GM12878 (cell line): Measurements from ENCODE around the gene ATP12A. TPM values are rescaled to one million over a fixed set of nuclear protein-coding genes. Genes with fewer than 3 reads are reported as not detected.

Experiments
- ATAC-seq: fragments of 200-7000 bp; cut with Tn5 transposase; 3 replicates; pipeline ENCODE4 v1.9.1; 2020; ENCODE audit warnings: mild to moderate bottlenecking, moderate library complexity
- BruUV-seq: library from RNA; stranded (reverse); fragments of 400-500 nt; replicated peaks from 2 replicates; lab custom pipeline; 2021; lab: Mats Ljungman, UMichigan
- CTCF ChIA-PET: fragments of 300-600 bp; sonication (Branson Sonifier 250); formaldehyde crosslinking; extraction: SDS; loops from one replicate; lab custom pipeline; 2021; ENCODE audit warnings: inconsistent platforms; lab: Yijun Ruan, JAX
- POLR2A ChIA-PET: fragments of 350-600 bp; formaldehyde crosslinking; extraction: SDS; loops from one replicate; lab custom pipeline; 2021; ENCODE audit warnings: inconsistent platforms; lab: Charles Lee
- RAD21 ChIA-PET: fragments of 300-600 bp; sonication (Branson Sonifier 250); formaldehyde crosslinking; loops from one replicate; lab custom pipeline; 2023; ENCODE audit warnings: antibody characterized with exemption; ENCODE audit not compliant: unreplicated experiment; lab: Charles Lee
- SMC1A ChIA-PET: fragments of 300-600 bp; sonication (Branson Sonifier 250); formaldehyde crosslinking; loops from one replicate; lab custom pipeline; 2023; ENCODE audit not compliant: unreplicated experiment, uncharacterized antibody; lab: Charles Lee
- DNase-seq: peaks from one replicate; pipeline ENCODE4 v3.0.0-alpha.2; 2011; ENCODE audit warnings: low read depth, low spot score
- FAIRE-seq: peaks from 3 replicates; lab custom pipeline; 2011; peaks lifted over from hg19 to GRCh38; lab: Jason Lieb, UNC
- H2AFZ ChIP-seq: 2 replicates; pipeline ENCODE4 v1.6.0; 2011; ENCODE audit warnings: low read depth, low read length, control low read depth; ENCODE audit not compliant: control insufficient read depth
- H3K27ac ChIP-seq: 2 replicates; pipeline ENCODE4 v1.5.1; 2011; ENCODE audit warnings: control low read depth; ENCODE audit not compliant: control insufficient read depth, insufficient read depth
- H3K27me3 ChIP-seq, 2 experiments: replicated peaks in 1 of 2; 2 replicates each; pipeline versions ENCODE4 v1.6.0 to v1.6.1; 2011; ENCODE audit warnings: low read length in 1 of 2; ENCODE audit not compliant: control insufficient read depth in 2 of 2, insufficient read depth in 2 of 2
- H3K36me3 ChIP-seq, 2 experiments: 2 replicates each; pipeline ENCODE4 v1.5.1; 2011; ENCODE audit warnings: low read length in 1 of 2; ENCODE audit not compliant: control insufficient read depth in 2 of 2, insufficient read depth in 2 of 2
- H3K4me1 ChIP-seq: 2 replicates; pipeline ENCODE4 v1.6.1; 2011; ENCODE audit warnings: mild to moderate bottlenecking, low read length, moderate library complexity, mixed read lengths; ENCODE audit not compliant: control insufficient read depth, insufficient read depth
- H3K4me2 ChIP-seq: 2 replicates; pipeline ENCODE4 v1.6.0; 2011; ENCODE audit warnings: control low read depth; ENCODE audit not compliant: control insufficient read depth, insufficient read depth
- H3K4me3 ChIP-seq: fragments of 200-600 bp; sonication (generic); 2 replicates; pipeline ENCODE4 v1.5.1; 2016
- H3K79me2 ChIP-seq: 2 replicates; pipeline ENCODE4 v1.6.0; 2011; ENCODE audit warnings: low read length; ENCODE audit not compliant: control insufficient read depth, insufficient read depth
- H3K9ac ChIP-seq: 2 replicates; pipeline ENCODE4 v1.8.0; 2011; ENCODE audit warnings: low read length, control low read depth, mixed read lengths; ENCODE audit not compliant: control insufficient read depth, insufficient read depth
- H3K9me3 ChIP-seq: replicated peaks from 3 replicates; pipeline ENCODE4 v1.5.1; 2011; ENCODE audit warnings: mild to moderate bottlenecking, low read length; ENCODE audit not compliant: control insufficient read depth, insufficient read depth
- H4K20me1 ChIP-seq: 2 replicates; pipeline ENCODE4 v1.6.0; 2011; ENCODE audit not compliant: control insufficient read depth, insufficient read depth
- ZNF207 ChIP-seq: fragments of 450-650 bp; IDR thresholded peaks from 2 replicates; pipeline ENCODE4 v1.6.1; 2014; ENCODE audit warnings: antibody characterized with exemption, mild to moderate bottlenecking, borderline replicate concordance
- WGBS: methylation state at CpG from one replicate; pipeline ENCODE4 v1.1.6; 2016; ENCODE audit warnings: low lambda C conversion rate; ENCODE audit not compliant: insufficient replicate concordance, insufficient coverage; ENCODE audit errors: missing lambda C conversion rate; 5-methylcytosine and 5-hydroxymethylcytosine counted together
- in situ Hi-C: fragments of 300-500 bp; cut with MboI; formaldehyde crosslinking; loops from 9 replicates; pipeline ENCODE4 v1.14.3; 2018; ENCODE audit warnings: mixed read lengths
- intact Hi-C: fragments of 100-400 bp; cut with micrococcal nuclease; formaldehyde crosslinking; loops from one replicate; pipeline ENCODE4 v1.14.2; 2022; ENCODE audit not compliant: unreplicated experiment
- polyA plus RNA-seq, 11 experiments: library from polyadenylated mRNA; depleted of rRNA in 4 of 11; unstranded in 6 of 11; stranded (reverse) in 5 of 11; fragments of >200 nt; fragmentation: Nextera tagmentation in 4 of 11; fragmentation: Illumina TruSeq in 1 of 11; extraction: Ambion mirVana in 4 of 11; extraction: Trizol in 1 of 11; gene quantifications; 1 replicate in 1 of 11; 2 replicates in 10 of 11; pipeline versions ENCODE4 v1.2.1 to v1.2.3, GENCODE V29; 2011 to 2016; ENCODE audit warnings: inconsistent platforms in 2 of 11, missing spikeins in 2 of 11, low read depth in 1 of 11
- total RNA-seq, 4 experiments: library from RNA; depleted of rRNA in 3 of 4; stranded (reverse); fragments of >200 nt in 3 of 4; fragmentation: Illumina TruSeq in 1 of 4; extraction: Trizol in 1 of 4; gene quantifications; 2 replicates each; pipeline versions ENCODE4 v1.2.1 to v1.2.3, GENCODE V29; 2013 to 2021
- TF ChIP-seq, protein P1 (sequence below): IDR thresholded peaks from 2 replicates; pipeline ENCODE4 v1.6.1; 2012; ENCODE audit warnings: low read length, inconsistent platforms
- TF ChIP-seq, protein P2 (sequence below): IDR thresholded peaks from 2 replicates; pipeline ENCODE4 v1.6.1; 2012; ENCODE audit warnings: low read depth, low read length, improper control_type of control experiment
- TF ChIP-seq, protein P3 (sequence below): fragments of 450-650 bp; formaldehyde crosslinking; IDR thresholded peaks from 2 replicates; pipeline ENCODE4 v1.4.0; 2020; ENCODE audit warnings: mild to moderate bottlenecking, moderate library complexity
- TF ChIP-seq, protein P4 (sequence below): fragments of 450-650 bp; IDR thresholded peaks from 2 replicates; pipeline ENCODE4 v1.6.1; 2017; ENCODE audit warnings: mild to moderate bottlenecking
- TF ChIP-seq, protein P5 (sequence below): IDR thresholded peaks from 2 replicates; pipeline ENCODE4 v1.6.1; 2012; ENCODE audit warnings: improper control_type of control experiment, low read depth, low read length; ENCODE audit not compliant: insufficient replicate concordance
- TF ChIP-seq, protein P6 (sequence below): IDR thresholded peaks from 2 replicates; pipeline ENCODE4 v1.6.1; 2011; ENCODE audit warnings: borderline replicate concordance, low read depth, mild to moderate bottlenecking, moderate library complexity, low read length; ENCODE audit not compliant: insufficient read depth, poor library complexity, severe bottlenecking

Gene ATP12A
- total and polyA plus RNA-seq, 10 of the 15 experiments (the other 5 are each of a cell fraction or from before 2014, with no cell fraction given) = 0.02 to 0.08 (median 0.04) TPM; not detected in 6

DNA sequence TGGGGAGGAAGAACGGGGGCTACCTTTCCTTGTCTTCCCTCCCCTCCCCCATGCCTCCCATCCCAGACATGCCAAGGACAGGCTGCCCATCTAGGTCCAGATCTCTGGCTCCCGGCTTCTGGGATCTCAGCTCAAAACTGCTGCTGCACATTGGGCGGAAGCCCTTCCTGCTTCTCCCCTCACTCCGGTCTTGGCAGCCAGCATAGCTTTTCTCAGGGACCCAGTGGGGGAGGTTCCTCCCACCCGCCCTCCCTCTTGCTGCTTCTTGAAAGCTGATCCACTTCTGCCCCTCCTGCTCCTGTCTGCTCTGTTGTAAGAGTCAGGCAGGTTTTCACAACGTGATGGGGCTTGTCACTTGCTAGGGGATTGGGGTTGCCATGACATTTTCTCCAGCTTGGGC, 62.1 kb downstream of the ATP12A start:
- H3K36me3 ChIP-seq = no peaks in the 10 kb centered on the region
- ChIA-PET SMC1A (no interaction called here), RAD21 (no interaction called here), POLR2A (no interaction called here), CTCF (interaction anchor here (0.6 to 1.8 kb wide), 3 partner anchors 29 to 100 kb away, joined by 3 to 6 read pairs (median 3); no protein-coding TSS in a partner anchor)
- no peak for DNase-seq
- H4K20me1 ChIP-seq = no peaks in the 10 kb centered on the region
- H3K27ac ChIP-seq = no peak overlapping the region
- in situ Hi-C loops (no loop called here), intact Hi-C loops (loop anchor here (10.0 kb wide), 1 partner anchor 253 kb away; no protein-coding TSS in a partner anchor)
- no peaks in the 10 kb centered on the region for H3K79me2 ChIP-seq
- H3K9ac ChIP-seq = no peak overlapping the region
- peaks cover 3 to 18% of the 10 kb centered on the region in 2 experiments for H3K27me3 ChIP-seq
- 39% methylated on average over 5 of the region's 6 CpGs for WGBS
- no peak for FAIRE-seq
- ATAC-seq = no peak
- H3K4me1 ChIP-seq = no peaks in the 10 kb centered on the region
- no peaks in the 10 kb centered on the region for H3K9me3 ChIP-seq
- BruUV-seq = no TSS peak
- no peak overlapping the region for H3K4me2 ChIP-seq
- no peak overlapping the region for H2AFZ ChIP-seq
- no peak overlapping the region for H3K4me3 ChIP-seq
- TF ChIP-seq ZNF207 = no peak
- TF ChIP-seq, protein P1, sequence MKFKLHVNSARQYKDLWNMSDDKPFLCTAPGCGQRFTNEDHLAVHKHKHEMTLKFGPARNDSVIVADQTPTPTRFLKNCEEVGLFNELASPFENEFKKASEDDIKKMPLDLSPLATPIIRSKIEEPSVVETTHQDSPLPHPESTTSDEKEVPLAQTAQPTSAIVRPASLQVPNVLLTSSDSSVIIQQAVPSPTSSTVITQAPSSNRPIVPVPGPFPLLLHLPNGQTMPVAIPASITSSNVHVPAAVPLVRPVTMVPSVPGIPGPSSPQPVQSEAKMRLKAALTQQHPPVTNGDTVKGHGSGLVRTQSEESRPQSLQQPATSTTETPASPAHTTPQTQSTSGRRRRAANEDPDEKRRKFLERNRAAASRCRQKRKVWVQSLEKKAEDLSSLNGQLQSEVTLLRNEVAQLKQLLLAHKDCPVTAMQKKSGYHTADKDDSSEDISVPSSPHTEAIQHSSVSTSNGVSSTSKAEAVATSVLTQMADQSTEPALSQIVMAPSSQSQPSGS = no peak
- TF ChIP-seq, protein P2, sequence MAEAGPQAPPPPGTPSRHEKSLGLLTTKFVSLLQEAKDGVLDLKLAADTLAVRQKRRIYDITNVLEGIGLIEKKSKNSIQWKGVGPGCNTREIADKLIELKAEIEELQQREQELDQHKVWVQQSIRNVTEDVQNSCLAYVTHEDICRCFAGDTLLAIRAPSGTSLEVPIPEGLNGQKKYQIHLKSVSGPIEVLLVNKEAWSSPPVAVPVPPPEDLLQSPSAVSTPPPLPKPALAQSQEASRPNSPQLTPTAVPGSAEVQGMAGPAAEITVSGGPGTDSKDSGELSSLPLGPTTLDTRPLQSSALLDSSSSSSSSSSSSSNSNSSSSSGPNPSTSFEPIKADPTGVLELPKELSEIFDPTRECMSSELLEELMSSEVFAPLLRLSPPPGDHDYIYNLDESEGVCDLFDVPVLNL = no peak
- TF ChIP-seq, protein P3, sequence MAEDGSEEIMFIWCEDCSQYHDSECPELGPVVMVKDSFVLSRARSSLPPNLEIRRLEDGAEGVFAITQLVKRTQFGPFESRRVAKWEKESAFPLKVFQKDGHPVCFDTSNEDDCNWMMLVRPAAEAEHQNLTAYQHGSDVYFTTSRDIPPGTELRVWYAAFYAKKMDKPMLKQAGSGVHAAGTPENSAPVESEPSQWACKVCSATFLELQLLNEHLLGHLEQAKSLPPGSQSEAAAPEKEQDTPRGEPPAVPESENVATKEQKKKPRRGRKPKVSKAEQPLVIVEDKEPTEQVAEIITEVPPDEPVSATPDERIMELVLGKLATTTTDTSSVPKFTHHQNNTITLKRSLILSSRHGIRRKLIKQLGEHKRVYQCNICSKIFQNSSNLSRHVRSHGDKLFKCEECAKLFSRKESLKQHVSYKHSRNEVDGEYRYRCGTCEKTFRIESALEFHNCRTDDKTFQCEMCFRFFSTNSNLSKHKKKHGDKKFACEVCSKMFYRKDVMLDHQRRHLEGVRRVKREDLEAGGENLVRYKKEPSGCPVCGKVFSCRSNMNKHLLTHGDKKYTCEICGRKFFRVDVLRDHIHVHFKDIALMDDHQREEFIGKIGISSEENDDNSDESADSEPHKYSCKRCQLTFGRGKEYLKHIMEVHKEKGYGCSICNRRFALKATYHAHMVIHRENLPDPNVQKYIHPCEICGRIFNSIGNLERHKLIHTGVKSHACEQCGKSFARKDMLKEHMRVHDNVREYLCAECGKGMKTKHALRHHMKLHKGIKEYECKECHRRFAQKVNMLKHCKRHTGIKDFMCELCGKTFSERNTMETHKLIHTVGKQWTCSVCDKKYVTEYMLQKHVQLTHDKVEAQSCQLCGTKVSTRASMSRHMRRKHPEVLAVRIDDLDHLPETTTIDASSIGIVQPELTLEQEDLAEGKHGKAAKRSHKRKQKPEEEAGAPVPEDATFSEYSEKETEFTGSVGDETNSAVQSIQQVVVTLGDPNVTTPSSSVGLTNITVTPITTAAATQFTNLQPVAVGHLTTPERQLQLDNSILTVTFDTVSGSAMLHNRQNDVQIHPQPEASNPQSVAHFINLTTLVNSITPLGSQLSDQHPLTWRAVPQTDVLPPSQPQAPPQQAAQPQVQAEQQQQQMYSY (CRISPR knock-in tag) = no peak
- TF ChIP-seq, protein P4, sequence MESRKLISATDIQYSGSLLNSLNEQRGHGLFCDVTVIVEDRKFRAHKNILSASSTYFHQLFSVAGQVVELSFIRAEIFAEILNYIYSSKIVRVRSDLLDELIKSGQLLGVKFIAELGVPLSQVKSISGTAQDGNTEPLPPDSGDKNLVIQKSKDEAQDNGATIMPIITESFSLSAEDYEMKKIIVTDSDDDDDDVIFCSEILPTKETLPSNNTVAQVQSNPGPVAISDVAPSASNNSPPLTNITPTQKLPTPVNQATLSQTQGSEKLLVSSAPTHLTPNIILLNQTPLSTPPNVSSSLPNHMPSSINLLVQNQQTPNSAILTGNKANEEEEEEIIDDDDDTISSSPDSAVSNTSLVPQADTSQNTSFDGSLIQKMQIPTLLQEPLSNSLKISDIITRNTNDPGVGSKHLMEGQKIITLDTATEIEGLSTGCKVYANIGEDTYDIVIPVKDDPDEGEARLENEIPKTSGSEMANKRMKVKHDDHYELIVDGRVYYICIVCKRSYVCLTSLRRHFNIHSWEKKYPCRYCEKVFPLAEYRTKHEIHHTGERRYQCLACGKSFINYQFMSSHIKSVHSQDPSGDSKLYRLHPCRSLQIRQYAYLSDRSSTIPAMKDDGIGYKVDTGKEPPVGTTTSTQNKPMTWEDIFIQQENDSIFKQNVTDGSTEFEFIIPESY = no peak
- TF ChIP-seq, protein P5, sequence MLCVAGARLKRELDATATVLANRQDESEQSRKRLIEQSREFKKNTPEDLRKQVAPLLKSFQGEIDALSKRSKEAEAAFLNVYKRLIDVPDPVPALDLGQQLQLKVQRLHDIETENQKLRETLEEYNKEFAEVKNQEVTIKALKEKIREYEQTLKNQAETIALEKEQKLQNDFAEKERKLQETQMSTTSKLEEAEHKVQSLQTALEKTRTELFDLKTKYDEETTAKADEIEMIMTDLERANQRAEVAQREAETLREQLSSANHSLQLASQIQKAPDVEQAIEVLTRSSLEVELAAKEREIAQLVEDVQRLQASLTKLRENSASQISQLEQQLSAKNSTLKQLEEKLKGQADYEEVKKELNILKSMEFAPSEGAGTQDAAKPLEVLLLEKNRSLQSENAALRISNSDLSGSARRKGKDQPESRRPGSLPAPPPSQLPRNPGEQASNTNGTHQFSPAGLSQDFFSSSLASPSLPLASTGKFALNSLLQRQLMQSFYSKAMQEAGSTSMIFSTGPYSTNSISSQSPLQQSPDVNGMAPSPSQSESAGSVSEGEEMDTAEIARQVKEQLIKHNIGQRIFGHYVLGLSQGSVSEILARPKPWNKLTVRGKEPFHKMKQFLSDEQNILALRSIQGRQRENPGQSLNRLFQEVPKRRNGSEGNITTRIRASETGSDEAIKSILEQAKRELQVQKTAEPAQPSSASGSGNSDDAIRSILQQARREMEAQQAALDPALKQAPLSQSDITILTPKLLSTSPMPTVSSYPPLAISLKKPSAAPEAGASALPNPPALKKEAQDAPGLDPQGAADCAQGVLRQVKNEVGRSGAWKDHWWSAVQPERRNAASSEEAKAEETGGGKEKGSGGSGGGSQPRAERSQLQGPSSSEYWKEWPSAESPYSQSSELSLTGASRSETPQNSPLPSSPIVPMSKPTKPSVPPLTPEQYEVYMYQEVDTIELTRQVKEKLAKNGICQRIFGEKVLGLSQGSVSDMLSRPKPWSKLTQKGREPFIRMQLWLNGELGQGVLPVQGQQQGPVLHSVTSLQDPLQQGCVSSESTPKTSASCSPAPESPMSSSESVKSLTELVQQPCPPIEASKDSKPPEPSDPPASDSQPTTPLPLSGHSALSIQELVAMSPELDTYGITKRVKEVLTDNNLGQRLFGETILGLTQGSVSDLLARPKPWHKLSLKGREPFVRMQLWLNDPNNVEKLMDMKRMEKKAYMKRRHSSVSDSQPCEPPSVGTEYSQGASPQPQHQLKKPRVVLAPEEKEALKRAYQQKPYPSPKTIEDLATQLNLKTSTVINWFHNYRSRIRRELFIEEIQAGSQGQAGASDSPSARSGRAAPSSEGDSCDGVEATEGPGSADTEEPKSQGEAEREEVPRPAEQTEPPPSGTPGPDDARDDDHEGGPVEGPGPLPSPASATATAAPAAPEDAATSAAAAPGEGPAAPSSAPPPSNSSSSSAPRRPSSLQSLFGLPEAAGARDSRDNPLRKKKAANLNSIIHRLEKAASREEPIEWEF = no peak
- TF ChIP-seq, protein P6, sequence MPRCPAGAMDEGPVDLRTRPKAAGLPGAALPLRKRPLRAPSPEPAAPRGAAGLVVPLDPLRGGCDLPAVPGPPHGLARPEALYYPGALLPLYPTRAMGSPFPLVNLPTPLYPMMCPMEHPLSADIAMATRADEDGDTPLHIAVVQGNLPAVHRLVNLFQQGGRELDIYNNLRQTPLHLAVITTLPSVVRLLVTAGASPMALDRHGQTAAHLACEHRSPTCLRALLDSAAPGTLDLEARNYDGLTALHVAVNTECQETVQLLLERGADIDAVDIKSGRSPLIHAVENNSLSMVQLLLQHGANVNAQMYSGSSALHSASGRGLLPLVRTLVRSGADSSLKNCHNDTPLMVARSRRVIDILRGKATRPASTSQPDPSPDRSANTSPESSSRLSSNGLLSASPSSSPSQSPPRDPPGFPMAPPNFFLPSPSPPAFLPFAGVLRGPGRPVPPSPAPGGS = no peak
